ENCODE measurements around the gene FBXO46. TPM values are rescaled to one million over a fixed set of nuclear protein-coding genes. Genes with fewer than 3 reads are reported as not detected.

FBXO46 gene
- total and polyA plus RNA-seq, 2 of the 13 experiments (the other 11 are each of a cell fraction or from before 2014, with no cell fraction given), result 6.2 to 6.4 TPM

GRCh38 chr19:45692187-45693105, 38.2 kb downstream of the FBXO46 start, which contains the start of gene QPCTL (continued):
- TF ChIP-seq, protein P1, sequence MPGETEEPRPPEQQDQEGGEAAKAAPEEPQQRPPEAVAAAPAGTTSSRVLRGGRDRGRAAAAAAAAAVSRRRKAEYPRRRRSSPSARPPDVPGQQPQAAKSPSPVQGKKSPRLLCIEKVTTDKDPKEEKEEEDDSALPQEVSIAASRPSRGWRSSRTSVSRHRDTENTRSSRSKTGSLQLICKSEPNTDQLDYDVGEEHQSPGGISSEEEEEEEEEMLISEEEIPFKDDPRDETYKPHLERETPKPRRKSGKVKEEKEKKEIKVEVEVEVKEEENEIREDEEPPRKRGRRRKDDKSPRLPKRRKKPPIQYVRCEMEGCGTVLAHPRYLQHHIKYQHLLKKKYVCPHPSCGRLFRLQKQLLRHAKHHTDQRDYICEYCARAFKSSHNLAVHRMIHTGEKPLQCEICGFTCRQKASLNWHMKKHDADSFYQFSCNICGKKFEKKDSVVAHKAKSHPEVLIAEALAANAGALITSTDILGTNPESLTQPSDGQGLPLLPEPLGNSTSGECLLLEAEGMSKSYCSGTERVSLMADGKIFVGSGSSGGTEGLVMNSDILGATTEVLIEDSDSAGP (CRISPR knock-in tag; IDR thresholded peaks at IDR 0.05; ENCODE audit: borderline replicate concordance), result peak; percentile 40
- TF ChIP-seq ZNF124 (CRISPR knock-in tag; IDR thresholded peaks at IDR 0.05) (peak; percentile 20; the same call in 1 of the 2 replicates), PHF21A (CRISPR knock-in tag; IDR thresholded peaks at IDR 0.05) (0 out of 2 replicates have a peak, but pooled peaks have one; percentile 37), ETV6 (CRISPR knock-in tag; conservative IDR thresholded peaks at IDR 0.05) (peak; percentile 63; the same call in 1 of the 2 replicates), MED8 (CRISPR knock-in tag; IDR thresholded peaks at IDR 0.05; ENCODE audit: insufficient replicate concordance) (no peak), POLR2G (IDR thresholded peaks at IDR 0.05; ENCODE audit: low read depth, low read length) (peak; percentile 94), ELK4 (CRISPR knock-in tag; IDR thresholded peaks at IDR 0.05; ENCODE audit: borderline replicate concordance) (no peak), ESRRA (CRISPR knock-in tag; IDR thresholded peaks at IDR 0.05; ENCODE audit: low read depth) (no peak), ZNF841 (CRISPR knock-in tag; IDR thresholded peaks at IDR 0.05; ENCODE audit: borderline replicate concordance) (no peak), ZZZ3 (CRISPR knock-in tag; IDR thresholded peaks at IDR 0.05; ENCODE audit: borderline replicate concordance) (peak; percentile 65; the same call in 1 of the 2 replicates), NCOR1 (IDR thresholded peaks at IDR 0.05; ENCODE audit: borderline replicate concordance, low read length) (peak; percentile 31; the same call in 1 of the 2 replicates), MBD4 (IDR thresholded peaks at IDR 0.05; ENCODE audit: borderline replicate concordance, low read length) (no peak), ELF4 (CRISPR knock-in tag; IDR thresholded peaks at IDR 0.05; ENCODE audit: borderline replicate concordance) (peak; percentile 16; the same call in 1 of the 2 replicates), ZNF546 (CRISPR knock-in tag; conservative IDR thresholded peaks at IDR 0.05) (0 out of 2 replicates have a peak, but pooled peaks have one; percentile 52), NFKBIZ (CRISPR knock-in tag; IDR thresholded peaks at IDR 0.05) (0 out of 2 replicates have a peak, but pooled peaks have one; percentile 13), PITX1 (CRISPR knock-in tag; IDR thresholded peaks at IDR 0.05) (no peak), ZNF550 (CRISPR knock-in tag; IDR thresholded peaks at IDR 0.05; ENCODE audit: borderline replicate concordance) (no peak), ZNF224 (CRISPR knock-in tag; IDR thresholded peaks at IDR 0.05) (no peak), ATF1 (CRISPR knock-in tag; IDR thresholded peaks at IDR 0.05) (peak; percentile 79), ZNF691 (CRISPR knock-in tag; IDR thresholded peaks at IDR 0.05; ENCODE audit: borderline replicate concordance, low read depth) (no peak), ZNF570 (CRISPR knock-in tag; IDR thresholded peaks at IDR 0.05; ENCODE audit: borderline replicate concordance) (no peak), GABPA (IDR thresholded peaks at IDR 0.05; ENCODE audit: low read depth, low read length) (0 out of 2 replicates have a peak, but pooled peaks have one; percentile 10), GABPA (CRISPR knock-in tag; IDR thresholded peaks at IDR 0.05; ENCODE audit: low read depth) (no peak), ZNF44 (CRISPR knock-in tag; IDR thresholded peaks at IDR 0.05) (peak; percentile 64; the same call in 1 of the 2 replicates)
- TF ChIP-seq, protein P2, sequence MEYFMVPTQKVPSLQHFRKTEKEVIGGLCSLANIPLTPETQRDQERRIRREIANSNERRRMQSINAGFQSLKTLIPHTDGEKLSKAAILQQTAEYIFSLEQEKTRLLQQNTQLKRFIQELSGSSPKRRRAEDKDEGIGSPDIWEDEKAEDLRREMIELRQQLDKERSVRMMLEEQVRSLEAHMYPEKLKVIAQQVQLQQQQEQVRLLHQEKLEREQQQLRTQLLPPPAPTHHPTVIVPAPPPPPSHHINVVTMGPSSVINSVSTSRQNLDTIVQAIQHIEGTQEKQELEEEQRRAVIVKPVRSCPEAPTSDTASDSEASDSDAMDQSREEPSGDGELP (IDR thresholded peaks at IDR 0.05; ENCODE audit: borderline replicate concordance, low read depth), result peak; percentile 52; the same call in 1 of the 2 replicates
